ENCODE measurements around the gene SPECC1L. TPM values are rescaled to one million over a fixed set of nuclear protein-coding genes. Genes with fewer than 3 reads are reported as not detected.

Gene SPECC1L
- total and polyA plus RNA-seq, 8 donors: 6.0 to 53.1 (median 21.8) TPM

DNA sequence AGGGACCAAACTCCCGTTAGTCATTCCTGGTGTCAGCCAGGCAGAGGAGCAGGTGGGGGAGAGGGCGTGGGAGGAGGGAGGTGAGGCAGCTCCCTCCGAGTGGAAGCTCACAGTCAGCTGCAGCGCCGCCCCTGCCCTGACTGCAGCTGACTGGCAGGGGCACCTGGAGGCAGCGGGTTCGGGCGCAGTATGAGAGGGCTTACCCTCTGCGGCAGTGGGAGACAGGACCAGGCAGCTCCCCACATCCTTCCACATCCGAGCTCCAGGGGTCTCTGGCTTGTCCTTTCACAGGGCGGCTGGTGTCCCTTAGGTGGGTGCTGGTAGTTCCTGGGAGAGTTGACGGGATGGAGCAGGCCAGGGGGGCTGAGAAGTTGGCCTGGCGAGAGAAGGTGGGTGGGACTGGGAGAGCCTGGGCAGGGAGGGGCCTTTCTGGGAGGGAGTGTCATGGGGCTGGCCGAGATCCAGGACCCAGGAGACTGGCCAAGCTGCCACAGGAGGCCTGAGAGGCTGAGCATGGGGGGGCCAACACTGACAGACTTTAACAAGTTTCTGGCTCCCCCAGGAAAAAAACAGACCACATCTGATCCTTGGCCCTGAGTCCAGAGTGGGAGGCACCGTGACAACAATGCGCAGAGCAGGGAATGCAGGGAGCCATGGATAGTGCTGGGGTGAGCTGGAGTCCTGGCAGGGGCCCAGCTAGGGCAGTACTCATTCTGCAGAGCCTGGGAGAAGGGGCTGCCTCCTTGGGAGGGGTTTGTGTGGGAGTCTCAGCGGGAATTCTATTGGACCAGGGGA is 161.6 kb downstream of the SPECC1L start:
- peak overlapping the region in 3 of 5 donors; percentile 63 to 86 (median 72) for H3K27ac ChIP-seq
- TF ChIP-seq, protein P1, sequence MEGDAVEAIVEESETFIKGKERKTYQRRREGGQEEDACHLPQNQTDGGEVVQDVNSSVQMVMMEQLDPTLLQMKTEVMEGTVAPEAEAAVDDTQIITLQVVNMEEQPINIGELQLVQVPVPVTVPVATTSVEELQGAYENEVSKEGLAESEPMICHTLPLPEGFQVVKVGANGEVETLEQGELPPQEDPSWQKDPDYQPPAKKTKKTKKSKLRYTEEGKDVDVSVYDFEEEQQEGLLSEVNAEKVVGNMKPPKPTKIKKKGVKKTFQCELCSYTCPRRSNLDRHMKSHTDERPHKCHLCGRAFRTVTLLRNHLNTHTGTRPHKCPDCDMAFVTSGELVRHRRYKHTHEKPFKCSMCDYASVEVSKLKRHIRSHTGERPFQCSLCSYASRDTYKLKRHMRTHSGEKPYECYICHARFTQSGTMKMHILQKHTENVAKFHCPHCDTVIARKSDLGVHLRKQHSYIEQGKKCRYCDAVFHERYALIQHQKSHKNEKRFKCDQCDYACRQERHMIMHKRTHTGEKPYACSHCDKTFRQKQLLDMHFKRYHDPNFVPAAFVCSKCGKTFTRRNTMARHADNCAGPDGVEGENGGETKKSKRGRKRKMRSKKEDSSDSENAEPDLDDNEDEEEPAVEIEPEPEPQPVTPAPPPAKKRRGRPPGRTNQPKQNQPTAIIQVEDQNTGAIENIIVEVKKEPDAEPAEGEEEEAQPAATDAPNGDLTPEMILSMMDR (IDR thresholded peaks at IDR 0.05): no peak
- TF ChIP-seq POLR2A (IDR thresholded peaks at IDR 0.05) (no peak), POLR2AphosphoS5 (IDR thresholded peaks at IDR 0.05) (no peak), EP300 (IDR thresholded peaks at IDR 0.05) (no peak)
- 41 to 52% (median 46%) methylated on average over 15 to 17 of the region's 17 CpGs for WGBS, 5 donors

DNA sequence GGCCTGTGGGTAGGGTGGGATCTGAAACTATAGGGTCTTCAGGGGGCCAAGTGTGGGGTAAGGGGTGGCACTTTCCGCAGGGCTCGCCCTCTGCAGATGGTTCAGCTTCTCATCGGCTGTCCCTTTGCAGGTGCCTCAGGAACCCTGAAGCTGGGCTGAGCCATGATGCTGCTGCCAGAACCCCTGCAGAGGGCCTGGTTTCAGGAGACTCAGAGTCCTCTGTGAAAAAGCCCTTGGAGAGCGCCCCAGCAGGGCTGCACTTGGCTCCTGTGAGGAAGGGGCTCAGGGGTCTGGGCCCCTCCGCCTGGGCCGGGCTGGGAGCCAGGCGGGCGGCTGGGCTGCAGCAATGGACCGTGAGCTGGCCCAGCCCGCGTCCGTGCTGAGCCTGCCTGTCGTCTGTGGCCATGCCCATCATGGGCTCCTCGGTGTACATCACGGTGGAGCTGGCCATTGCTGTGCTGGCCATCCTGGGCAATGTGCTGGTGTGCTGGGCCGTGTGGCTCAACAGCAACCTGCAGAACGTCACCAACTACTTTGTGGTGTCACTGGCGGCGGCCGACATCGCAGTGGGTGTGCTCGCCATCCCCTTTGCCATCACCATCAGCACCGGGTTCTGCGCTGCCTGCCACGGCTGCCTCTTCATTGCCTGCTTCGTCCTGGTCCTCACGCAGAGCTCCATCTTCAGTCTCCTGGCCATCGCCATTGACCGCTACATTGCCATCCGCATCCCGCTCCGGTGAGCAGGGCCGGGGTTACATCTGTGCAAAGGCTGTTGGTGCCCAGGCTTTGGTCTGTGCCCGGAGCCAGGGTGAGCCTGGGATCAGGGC is 162.6 kb downstream of the SPECC1L start:
- 90 to 94% (median 93%) methylated on average over 28 to 34 of the region's 34 CpGs for WGBS, 5 donors

More for the DNA sequence above, 161.6 kb downstream of the SPECC1L start:
- Histone ChIP-seq H3K4me3 (no peak overlapping the region), H3K36me3 (no peaks in the 10 kb centered on the region), H3K27me3 (no peaks in the 10 kb centered on the region), H3K9me3 (no peaks in the 10 kb centered on the region), H3K4me1 (peaks cover 23 to 81% (median 62%) of the 10 kb centered on the region in 4 donors)
- intact Hi-C loops (cut with DNase I; ENCODE audit: low total_unique reads): no loop called here
- peak; percentile 78 to 84 for DNase-seq

DNA sequence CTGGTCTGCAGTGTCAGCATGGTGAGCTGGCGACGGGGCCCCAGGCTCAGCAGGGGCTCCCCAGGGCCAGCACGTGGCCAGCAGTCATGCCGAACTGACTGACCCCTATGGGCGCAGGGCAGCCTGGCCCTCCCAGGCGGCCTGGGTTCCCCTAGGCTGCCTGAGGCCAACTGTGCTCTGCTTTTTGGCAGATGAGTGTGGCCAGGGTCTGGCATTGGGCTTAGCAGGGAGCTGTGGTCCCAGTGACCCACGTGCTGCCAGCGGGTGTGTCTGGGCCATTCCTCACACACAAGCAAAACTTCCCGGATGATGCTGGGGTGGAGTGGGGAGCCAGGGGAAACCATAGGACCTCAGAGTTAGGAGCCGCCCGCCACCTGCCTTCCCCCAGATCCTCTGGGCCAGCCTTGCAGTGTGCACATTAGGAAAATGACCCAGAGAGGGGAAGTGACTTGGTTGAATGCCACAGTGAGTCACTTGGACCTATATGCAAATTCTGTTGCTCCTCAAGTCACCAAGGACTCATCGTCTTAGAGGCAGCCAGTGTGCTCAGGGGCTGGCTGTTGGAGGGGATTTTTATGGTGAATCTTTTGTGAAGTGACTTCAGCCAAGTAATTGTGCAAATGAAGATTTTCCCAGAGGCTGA is 163.3 kb downstream of the SPECC1L start:
- no peaks in the 10 kb centered on the region for H3K36me3 ChIP-seq
- DNase-seq: peak in 1 of 2 donors; percentile 64
- no peaks in the 10 kb centered on the region for H3K9me3 ChIP-seq
- peak overlapping the region in 4 of 5 donors; percentile 41 to 86 (median 64) for H3K27ac ChIP-seq
- intact Hi-C loops (cut with DNase I; ENCODE audit: low total_unique reads): no loop called here
- H3K4me3 ChIP-seq: no peak overlapping the region
- no peaks in the 10 kb centered on the region for H3K27me3 ChIP-seq
- peaks cover 23 to 69% (median 62%) of the 10 kb centered on the region in 4 donors for H3K4me1 ChIP-seq
- WGBS, 5 donors: 76 to 89% (median 83%) methylated on average over 4 to 12 of the region's 12 CpGs
- TF ChIP-seq POLR2AphosphoS5 (IDR thresholded peaks at IDR 0.05) (no peak), POLR2A (IDR thresholded peaks at IDR 0.05) (no peak), EP300 (IDR thresholded peaks at IDR 0.05) (no peak)
- TF ChIP-seq, protein P1 (IDR thresholded peaks at IDR 0.05): no peak

More for the DNA sequence above, 162.6 kb downstream of the SPECC1L start:
- intact Hi-C loops (cut with DNase I; ENCODE audit: low total_unique reads): no loop called here
- Histone ChIP-seq H3K27me3 (no peaks in the 10 kb centered on the region), H3K4me1 (peaks cover 23 to 75% (median 62%) of the 10 kb centered on the region in 4 donors), H3K4me3 (no peak overlapping the region), H3K9me3 (no peaks in the 10 kb centered on the region), H3K27ac (peak overlapping the region in 3 of 5 donors; percentile 61 to 86 (median 68)), H3K36me3 (no peaks in the 10 kb centered on the region)
- no peak for DNase-seq
- TF ChIP-seq EP300 (IDR thresholded peaks at IDR 0.05): no peak
- TF ChIP-seq POLR2AphosphoS5 (IDR thresholded peaks at IDR 0.05): no peak
- no peak for TF ChIP-seq POLR2A (IDR thresholded peaks at IDR 0.05)
- TF ChIP-seq, protein P1 (IDR thresholded peaks at IDR 0.05): no peak

Data from stomach (tissue), 9 donors.